GM06990 (cell line): ENCODE data around the gene SIK2.

Source experiments
- DNase-seq: peaks from one replicate; pipeline ENCODE4 v3.0.0-alpha.2; 2011; ENCODE audit not compliant: insufficient read length; ENCODE audit errors: extremely low read depth
- H3K27me3 ChIP-seq: replicated peaks from 2 replicates; pipeline ENCODE4 v1.6.0; 2011; ENCODE audit warnings: low read length; ENCODE audit not compliant: control insufficient read depth, insufficient read depth
- H3K36me3 ChIP-seq: 2 replicates; pipeline ENCODE4 v1.5.1; 2011; ENCODE audit warnings: low read length; ENCODE audit not compliant: control insufficient read depth, insufficient read depth
- H3K4me3 ChIP-seq: replicated peaks from 2 replicates; pipeline ENCODE4 v1.5.1; 2011; ENCODE audit warnings: low read depth, mild to moderate bottlenecking, control low read depth, low read length
- TF ChIP-seq, protein P1 (sequence below): IDR thresholded peaks from 2 replicates; pipeline ENCODE4 v1.5.1; 2011; ENCODE audit warnings: low read length, control low read depth, mild to moderate bottlenecking, inconsistent platforms; ENCODE audit not compliant: insufficient read depth, poor library complexity, severe bottlenecking

The SIK2 gene

DNA sequence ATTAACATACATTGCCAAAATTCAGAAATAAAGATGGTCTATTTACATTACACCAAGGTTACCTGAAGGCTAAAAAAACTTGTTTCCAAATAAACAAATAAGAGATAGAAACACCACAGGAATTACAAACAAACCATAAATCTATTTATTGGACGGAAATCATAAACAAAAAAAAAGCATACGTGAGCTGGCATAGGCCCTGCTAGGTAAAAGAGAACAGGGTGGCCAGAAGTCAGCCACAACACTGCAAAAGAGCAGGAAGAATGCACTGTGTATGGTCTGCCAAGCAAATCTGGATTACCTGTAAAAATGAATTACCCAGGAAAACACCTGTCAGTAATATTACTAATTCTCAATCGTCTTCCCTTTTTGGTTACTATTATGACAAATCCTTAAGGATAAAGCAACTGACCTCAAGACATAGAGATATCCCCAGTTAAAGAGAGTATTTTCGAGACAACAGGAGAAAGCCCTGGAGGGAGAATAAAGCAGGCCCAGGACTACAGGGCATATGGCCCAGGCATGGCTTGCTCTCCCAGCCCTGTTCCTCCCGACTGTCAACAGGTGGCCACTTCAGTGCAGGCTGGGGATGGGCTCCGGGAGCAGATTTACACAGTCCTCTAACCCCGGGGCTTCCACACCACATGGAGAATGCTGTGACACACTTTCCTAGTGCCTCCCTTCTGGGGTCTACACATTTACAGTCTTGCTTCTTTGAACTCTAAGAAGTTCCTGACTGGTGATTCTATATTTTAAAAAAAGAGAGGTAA, 146.0 kb downstream of the SIK2 start:
- no peak overlapping the region for H3K4me3 ChIP-seq
- DNase-seq, result no peak
- peaks cover 16% of the 10 kb centered on the region for H3K36me3 ChIP-seq
- H3K27me3 ChIP-seq, result no peaks in the 10 kb centered on the region
- TF ChIP-seq, protein P1, sequence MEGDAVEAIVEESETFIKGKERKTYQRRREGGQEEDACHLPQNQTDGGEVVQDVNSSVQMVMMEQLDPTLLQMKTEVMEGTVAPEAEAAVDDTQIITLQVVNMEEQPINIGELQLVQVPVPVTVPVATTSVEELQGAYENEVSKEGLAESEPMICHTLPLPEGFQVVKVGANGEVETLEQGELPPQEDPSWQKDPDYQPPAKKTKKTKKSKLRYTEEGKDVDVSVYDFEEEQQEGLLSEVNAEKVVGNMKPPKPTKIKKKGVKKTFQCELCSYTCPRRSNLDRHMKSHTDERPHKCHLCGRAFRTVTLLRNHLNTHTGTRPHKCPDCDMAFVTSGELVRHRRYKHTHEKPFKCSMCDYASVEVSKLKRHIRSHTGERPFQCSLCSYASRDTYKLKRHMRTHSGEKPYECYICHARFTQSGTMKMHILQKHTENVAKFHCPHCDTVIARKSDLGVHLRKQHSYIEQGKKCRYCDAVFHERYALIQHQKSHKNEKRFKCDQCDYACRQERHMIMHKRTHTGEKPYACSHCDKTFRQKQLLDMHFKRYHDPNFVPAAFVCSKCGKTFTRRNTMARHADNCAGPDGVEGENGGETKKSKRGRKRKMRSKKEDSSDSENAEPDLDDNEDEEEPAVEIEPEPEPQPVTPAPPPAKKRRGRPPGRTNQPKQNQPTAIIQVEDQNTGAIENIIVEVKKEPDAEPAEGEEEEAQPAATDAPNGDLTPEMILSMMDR, result no peak

DNA sequence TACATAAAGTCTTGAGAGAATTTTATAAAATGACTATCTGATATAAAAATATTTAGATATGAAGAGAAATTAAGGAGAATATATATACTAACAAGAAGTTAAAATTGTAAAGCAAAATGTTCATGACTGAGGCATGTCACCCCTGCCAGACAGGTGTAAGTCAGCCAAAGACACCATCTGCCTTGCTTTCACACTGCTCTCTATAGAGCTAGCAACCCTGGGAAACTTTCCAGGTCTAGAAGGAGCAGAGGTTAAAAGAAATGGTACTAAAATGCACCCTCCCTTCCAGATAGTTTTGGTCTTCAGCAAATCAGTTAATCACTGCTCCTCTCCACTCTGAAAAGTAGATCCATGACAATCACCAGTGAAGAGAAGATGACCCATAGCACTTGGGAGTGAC, 147.4 kb downstream of the SIK2 start:
- DNase-seq, result no peak
- no peak overlapping the region for H3K4me3 ChIP-seq
- H3K27me3 ChIP-seq, result no peaks in the 10 kb centered on the region
- TF ChIP-seq, protein P1, result no peak
- H3K36me3 ChIP-seq, result peaks cover 15% of the 10 kb centered on the region

DNA sequence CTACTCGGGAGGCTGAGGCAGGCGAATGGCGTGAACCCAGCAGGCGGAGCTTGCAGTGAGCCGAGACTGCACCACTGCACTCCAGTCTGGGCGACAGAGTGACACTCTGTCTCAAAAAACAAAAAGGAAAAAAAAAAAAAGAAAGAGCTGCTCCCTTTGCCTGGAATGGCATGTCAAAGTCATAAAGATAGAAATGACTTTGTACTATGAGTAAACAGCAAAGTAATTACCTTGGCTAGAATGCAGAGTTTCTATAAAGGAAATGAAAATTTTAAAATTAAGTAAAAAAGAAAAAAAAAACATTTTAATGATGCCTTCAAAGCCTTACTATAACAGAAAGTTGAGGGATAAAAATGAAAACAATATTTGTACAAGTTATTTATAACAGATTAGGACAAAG, 153.8 kb downstream of the SIK2 start:
- Histone ChIP-seq H3K27me3 (no peaks in the 10 kb centered on the region), H3K4me3 (no peak overlapping the region), H3K36me3 (peaks cover 10% of the 10 kb centered on the region)
- DNase-seq, result no peak
- TF ChIP-seq, protein P1, result no peak

DNA sequence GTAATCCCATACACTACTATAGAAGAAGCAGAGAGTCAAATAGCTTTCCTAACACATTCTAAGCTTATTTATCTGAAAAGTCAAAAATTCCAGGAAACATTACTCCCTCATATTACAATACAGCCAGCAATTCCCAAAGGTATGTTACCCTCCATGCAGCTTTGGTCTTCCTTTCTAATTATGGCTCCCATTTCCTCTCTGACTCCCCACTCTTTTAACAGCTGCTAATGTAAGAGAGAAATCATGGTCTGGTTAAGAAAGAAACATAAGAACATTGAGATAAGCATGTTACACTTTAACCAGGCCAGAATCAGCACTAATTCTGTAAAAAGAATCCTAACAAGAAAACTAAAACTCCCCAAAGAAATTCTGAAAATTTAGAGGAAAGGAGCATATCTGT, 157.1 kb downstream of the SIK2 start:
- no peak for DNase-seq
- H3K27me3 ChIP-seq, result no peaks in the 10 kb centered on the region
- no peak overlapping the region for H3K4me3 ChIP-seq
- peaks cover 5% of the 10 kb centered on the region for H3K36me3 ChIP-seq
- TF ChIP-seq, protein P1, result no peak

DNA sequence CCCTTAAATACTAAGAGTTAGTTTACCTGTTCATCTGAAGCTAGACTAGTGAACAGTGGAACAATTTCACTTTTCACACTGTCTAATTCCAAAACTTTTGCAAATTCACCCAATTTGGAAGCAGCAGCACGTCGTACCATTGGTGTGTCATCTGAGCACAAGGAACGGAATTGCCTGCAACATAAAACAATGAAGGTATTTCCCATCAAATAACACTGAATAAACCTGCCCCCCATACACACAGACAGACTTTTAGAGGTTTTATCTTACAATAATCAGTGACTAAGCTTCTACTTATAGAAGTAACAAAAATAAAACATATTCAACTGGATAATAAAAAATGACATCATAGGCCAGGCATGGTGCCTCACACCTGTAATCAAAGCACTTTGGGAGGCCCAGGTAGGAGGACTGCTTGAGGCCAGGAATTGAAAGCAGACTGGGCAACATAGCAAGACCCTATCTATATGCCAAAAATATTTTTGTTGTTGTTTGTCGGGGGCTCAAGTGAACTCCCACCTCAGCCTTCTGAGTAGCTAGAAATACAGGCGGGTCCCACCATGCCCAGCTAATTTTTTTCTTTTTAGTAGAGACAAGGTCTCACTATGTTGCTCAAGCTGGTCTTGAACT, 157.6 kb downstream of the SIK2 start:
- TF ChIP-seq, protein P1, result no peak
- DNase-seq, result no peak
- no peak overlapping the region for H3K4me3 ChIP-seq
- peaks cover 5% of the 10 kb centered on the region for H3K36me3 ChIP-seq
- no peaks in the 10 kb centered on the region for H3K27me3 ChIP-seq

DNA sequence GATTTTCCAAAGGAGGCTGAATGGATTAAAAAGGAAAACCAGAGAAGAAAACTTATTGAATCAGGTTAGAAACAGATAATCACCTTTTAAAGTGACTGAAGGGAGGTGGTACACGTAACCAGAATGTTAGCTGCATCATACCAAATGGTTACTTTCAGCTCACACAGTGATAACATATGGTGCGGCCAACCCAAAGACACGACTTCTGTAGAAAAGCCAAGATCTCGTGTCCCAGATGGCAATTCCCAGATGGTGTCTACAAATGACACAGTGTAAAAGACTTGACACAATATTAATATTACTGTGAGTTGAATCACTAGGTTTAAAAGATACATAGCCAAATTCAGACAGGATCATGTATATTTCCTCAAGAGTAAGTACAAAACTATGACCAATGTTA, 158.8 kb downstream of the SIK2 start:
- no peak for DNase-seq
- H3K27me3 ChIP-seq, result no peaks in the 10 kb centered on the region
- H3K4me3 ChIP-seq, result no peak overlapping the region
- TF ChIP-seq, protein P1, result no peak
- peaks cover 3% of the 10 kb centered on the region for H3K36me3 ChIP-seq
